Calu3 (cell line): ENCODE data around the gene SEC16A. TPM values are rescaled to one million over a fixed set of nuclear protein-coding genes. Genes with fewer than 3 reads are reported as not detected.

Experiments used
- BruUV-seq: library from RNA; stranded (reverse); fragments of 400-500 nt; replicated peaks from 2 replicates; lab custom pipeline; 2021; lab: Mats Ljungman, UMichigan
- CTCF ChIA-PET: fragments of 300-600 bp; sonication (Branson Sonifier 250); formaldehyde crosslinking; loops from one replicate; lab custom pipeline; 2022; ENCODE audit warnings: antibody characterized with exemption; lab: Charles Lee
- DNase-seq: peaks from one replicate; pipeline ENCODE4 v3.0.0; 2022
- H3K27ac Mint-ChIP-seq: one replicate; pipeline ENCODE4 v1.8.0; 2022; ENCODE audit warnings: mixed read lengths; ENCODE audit not compliant: unreplicated experiment
- H3K27me3 Mint-ChIP-seq: one replicate; pipeline ENCODE4 v1.8.0; 2022; ENCODE audit warnings: mixed read lengths; ENCODE audit not compliant: unreplicated experiment
- H3K36me3 Mint-ChIP-seq: one replicate; pipeline ENCODE4 v1.8.0; 2022; ENCODE audit warnings: mild to moderate bottlenecking, moderate library complexity, mixed read lengths; ENCODE audit not compliant: insufficient read depth, unreplicated experiment
- H3K4me1 Mint-ChIP-seq: one replicate; pipeline ENCODE4 v1.8.0; 2022; ENCODE audit warnings: mild to moderate bottlenecking, low read depth, mixed read lengths; ENCODE audit not compliant: unreplicated experiment
- H3K4me3 Mint-ChIP-seq: one replicate; pipeline ENCODE4 v1.8.0; 2022; ENCODE audit warnings: mild to moderate bottlenecking, low read depth, moderate library complexity, mixed read lengths; ENCODE audit not compliant: unreplicated experiment
- H3K9me3 Mint-ChIP-seq: one replicate; pipeline ENCODE4 v1.8.0; 2022; ENCODE audit warnings: low read depth, mixed read lengths; ENCODE audit not compliant: unreplicated experiment
- intact Hi-C: fragments of 100-400 bp; cut with micrococcal nuclease; formaldehyde crosslinking; loops from one replicate; pipeline ENCODE4 v1.10.0; 2022; ENCODE audit not compliant: unreplicated experiment
- total RNA-seq: library from RNA; stranded (reverse); gene quantifications from 2 replicates; pipeline ENCODE4 v1.2.3, GENCODE V29; 2022
- TF ChIP-seq, protein P1 (sequence below): fragments of 200-600 bp; IDR thresholded peaks from one replicate; pipeline ENCODE4 v1.8.0; 2022; ENCODE audit warnings: antibody characterized with exemption; ENCODE audit not compliant: unreplicated experiment

Gene SEC16A
- total RNA-seq, 1 experiment from 2014 or later, result 48.9 TPM

DNA sequence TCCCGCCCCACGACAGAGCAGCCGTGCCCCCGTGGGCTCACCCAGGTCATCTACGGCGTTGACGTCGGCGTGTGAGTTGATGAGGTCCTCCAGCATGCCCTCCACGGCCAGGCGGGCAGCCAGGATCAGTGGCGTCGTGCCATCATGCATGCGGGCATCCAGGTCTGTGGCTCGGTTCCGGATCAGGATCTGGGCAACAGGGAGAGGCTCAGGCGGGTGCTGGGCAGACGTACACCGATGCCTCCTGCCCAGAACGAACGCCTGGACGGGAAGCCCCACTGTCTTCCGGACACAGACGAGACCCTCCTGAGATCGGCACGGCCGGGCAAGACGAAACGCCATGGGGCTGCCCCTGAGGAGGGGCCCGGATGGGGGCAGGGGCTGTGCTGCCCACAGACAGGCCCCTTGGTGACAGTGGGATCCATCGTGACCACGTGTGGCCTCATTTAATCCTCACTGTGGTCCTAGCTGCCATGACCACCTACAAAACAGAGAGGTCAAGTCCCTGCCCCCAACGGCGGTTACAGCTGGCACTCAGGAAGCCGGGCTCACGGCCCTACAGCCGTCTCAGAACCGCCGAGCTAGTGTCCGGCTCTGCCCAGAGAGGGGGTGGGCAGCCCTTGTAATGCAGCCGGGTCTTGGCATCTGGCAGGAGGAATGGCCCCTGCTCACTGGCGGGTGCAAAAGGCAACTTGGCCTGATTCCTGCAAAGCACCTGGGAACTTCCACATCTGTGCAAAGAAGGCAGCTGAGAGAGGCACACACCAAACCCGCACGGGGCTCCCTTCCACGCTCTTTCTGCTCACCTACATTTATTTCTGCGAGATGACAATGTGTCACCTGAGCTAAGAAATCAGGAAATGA lies 16.5 kb upstream of the SEC16A start:
- Mint-ChIP-seq H3K27me3 (no peaks in the 10 kb centered on the region), H3K4me1 (no peaks in the 10 kb centered on the region), H3K27ac (no peak overlapping the region), H3K36me3 (no peaks in the 10 kb centered on the region), H3K9me3 (no peaks in the 10 kb centered on the region), H3K4me3 (no peak overlapping the region)
- DNase-seq, result no peak
- CTCF ChIA-PET, result no interaction called here
- BruUV-seq, result no TSS peak
- TF ChIP-seq, protein P1, sequence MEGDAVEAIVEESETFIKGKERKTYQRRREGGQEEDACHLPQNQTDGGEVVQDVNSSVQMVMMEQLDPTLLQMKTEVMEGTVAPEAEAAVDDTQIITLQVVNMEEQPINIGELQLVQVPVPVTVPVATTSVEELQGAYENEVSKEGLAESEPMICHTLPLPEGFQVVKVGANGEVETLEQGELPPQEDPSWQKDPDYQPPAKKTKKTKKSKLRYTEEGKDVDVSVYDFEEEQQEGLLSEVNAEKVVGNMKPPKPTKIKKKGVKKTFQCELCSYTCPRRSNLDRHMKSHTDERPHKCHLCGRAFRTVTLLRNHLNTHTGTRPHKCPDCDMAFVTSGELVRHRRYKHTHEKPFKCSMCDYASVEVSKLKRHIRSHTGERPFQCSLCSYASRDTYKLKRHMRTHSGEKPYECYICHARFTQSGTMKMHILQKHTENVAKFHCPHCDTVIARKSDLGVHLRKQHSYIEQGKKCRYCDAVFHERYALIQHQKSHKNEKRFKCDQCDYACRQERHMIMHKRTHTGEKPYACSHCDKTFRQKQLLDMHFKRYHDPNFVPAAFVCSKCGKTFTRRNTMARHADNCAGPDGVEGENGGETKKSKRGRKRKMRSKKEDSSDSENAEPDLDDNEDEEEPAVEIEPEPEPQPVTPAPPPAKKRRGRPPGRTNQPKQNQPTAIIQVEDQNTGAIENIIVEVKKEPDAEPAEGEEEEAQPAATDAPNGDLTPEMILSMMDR, result no peak
- intact Hi-C loops, result no loop called here

DNA sequence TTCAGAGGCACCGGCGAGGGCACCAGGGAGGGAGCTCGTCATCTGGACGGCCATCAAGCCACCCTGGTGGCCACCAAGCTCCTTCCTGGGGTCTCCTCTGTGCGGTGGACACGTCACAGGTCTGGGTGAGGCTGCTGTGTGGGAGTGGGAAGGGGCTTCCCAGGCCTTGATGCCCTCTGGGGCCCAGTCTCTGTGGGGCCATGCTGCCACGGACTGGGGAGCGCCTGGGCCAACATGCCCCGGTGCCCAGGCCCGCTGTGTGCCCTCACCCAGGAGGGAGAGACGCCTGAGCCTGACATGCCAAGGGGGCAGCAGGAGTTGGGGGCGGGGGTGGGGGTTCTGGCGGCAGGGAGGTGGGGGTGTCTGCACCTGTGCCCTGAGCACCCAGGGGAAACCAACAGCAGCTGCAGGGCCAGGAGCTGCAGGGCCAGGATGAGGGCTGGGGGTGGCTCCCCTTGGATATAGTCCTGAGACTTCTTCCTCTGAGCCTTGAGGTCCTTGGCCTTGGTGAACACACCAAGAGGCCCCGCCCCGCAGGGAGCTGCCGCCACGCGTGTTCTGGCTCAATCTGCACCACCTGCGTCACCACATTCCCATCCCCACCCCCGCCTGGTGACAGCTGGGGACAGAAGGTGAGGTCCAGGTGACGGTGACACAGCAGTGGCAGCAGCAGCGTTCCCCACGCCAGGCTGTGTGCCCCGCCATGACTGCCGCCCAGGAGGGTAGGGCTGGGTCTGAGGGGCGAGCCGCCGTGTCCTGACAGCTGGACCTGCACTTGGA lies 15.3 kb upstream of the SEC16A start:
- no peaks in the 10 kb centered on the region for H3K36me3 Mint-ChIP-seq
- intact Hi-C loops, result no loop called here
- H3K4me1 Mint-ChIP-seq, result no peaks in the 10 kb centered on the region
- no peak overlapping the region for H3K27ac Mint-ChIP-seq
- TF ChIP-seq, protein P1, result no peak
- H3K9me3 Mint-ChIP-seq, result no peaks in the 10 kb centered on the region
- no peak for DNase-seq
- H3K27me3 Mint-ChIP-seq, result no peaks in the 10 kb centered on the region
- no TSS peak for BruUV-seq
- CTCF ChIA-PET, result no interaction called here
- no peak overlapping the region for H3K4me3 Mint-ChIP-seq

DNA sequence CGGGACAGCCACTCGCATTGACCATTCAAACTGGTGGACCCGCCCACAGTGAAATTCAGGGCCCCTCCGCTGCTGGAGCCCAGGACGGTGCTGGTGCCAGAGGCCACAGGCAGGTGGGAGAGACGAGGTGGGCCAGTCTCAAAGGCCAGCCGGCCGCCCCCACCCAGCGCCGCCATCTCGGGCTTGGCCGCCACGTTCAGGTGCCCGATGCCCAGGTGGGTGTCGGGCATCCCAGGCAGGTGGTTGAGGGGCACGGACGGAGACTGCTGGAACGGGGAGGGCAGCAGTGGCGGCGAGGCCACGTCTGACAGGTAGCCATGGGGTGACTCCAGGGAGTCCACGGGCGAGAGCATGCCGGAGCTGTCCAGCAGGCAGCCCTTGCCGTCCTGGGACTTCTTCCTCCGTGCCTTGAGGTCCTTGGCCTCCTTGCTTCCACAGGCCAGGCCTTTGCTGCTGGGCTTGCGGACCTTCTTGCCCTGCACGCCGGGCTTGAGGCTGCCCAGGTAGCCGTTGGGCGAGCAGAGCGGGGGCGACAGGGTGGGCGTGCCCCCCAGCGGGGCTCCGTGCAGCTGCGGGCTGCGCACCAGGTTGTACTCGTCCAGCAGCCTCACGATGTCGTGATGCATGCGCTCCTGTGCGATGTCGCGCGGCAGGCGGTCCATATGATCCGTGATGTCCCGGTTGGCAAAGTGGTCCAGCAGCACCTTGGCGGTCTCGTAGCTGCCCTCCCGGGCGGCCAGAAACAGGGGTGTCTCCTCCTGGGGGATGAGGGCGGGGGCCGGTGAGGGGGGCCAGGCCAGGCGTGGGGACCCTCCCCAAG lies 14.2 kb upstream of the SEC16A start:
- Mint-ChIP-seq H3K9me3 (no peaks in the 10 kb centered on the region), H3K27ac (no peak overlapping the region), H3K4me1 (no peaks in the 10 kb centered on the region), H3K36me3 (no peaks in the 10 kb centered on the region), H3K4me3 (no peak overlapping the region), H3K27me3 (no peaks in the 10 kb centered on the region)
- BruUV-seq, result no TSS peak
- DNase-seq, result no peak
- CTCF ChIA-PET, result no interaction called here
- TF ChIP-seq, protein P1, result no peak
- intact Hi-C loops, result no loop called here

DNA sequence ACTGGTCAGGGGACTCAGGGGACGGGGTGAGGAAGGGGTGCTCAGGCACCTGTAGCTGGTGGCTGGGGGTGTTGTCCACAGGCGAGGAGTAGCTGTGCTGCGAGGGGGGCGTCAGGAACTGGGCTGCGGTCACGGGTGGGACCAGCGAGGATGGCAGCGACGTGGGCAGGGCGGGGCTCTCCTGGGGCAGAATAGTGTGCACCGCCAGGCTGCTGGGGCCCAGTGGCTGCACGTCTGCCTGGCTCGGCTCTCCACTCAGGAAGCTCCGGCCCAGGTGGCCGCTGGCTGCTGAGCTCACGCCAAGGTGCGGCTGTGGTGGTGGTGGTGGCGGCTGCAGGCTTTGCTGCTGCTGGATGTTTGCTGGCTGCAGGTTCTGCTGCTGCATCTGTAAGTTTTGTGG lies 13.3 kb upstream of the SEC16A start:
- DNase-seq, result no peak
- no peaks in the 10 kb centered on the region for H3K36me3 Mint-ChIP-seq
- no peaks in the 10 kb centered on the region for H3K27me3 Mint-ChIP-seq
- CTCF ChIA-PET, result no interaction called here
- intact Hi-C loops, result no loop called here
- no peak overlapping the region for H3K27ac Mint-ChIP-seq
- no peaks in the 10 kb centered on the region for H3K9me3 Mint-ChIP-seq
- TF ChIP-seq, protein P1, result no peak
- H3K4me3 Mint-ChIP-seq, result no peak overlapping the region
- H3K4me1 Mint-ChIP-seq, result no peaks in the 10 kb centered on the region
- BruUV-seq, result no TSS peak
